ENCODE data around the gene PILRB.
A peak's percentile ranks its signal among the peaks of the same experiment; 100 is the strongest.
"Not testable (repeated sequence)": the region's sequence is repeated elsewhere in the genome, so short reads cannot be mapped to it uniquely, and the experiment has no call there.

PILRB gene

DNA sequence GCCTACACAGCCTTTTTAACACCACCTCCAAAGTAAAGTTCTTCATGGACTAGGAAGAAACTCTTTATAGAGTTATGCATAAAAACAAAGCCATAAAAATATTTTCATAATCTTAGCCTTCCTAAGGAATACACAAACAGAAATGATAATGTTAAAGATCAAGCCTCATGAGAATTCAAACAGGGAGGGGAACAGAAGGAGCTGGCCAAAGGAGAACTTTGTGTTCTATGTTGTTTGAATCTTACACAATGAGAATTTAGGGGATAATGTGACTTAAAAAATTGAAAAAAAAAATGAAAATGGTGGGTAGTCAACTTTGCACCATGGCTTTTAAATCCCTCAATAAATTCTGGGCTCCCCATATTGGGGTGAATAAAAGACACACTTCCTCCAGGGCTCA is 9.1 kb upstream of the PILRB start:
- Mint-ChIP-seq H3K36me3 (peaks cover 88% of the 10 kb centered on the region), H3K9me3 (no peaks in the 10 kb centered on the region), H3K27ac (no peak overlapping the region), H3K4me1 (peaks cover 56% of the 10 kb centered on the region), H3K4me3 (no peak overlapping the region)
- DNase-seq (ENCODE audit: low spot score in 2 of 2) (no peak), ATAC-seq (no peak)

GRCh38 chr7:100349757-100350156 is 8.2 kb upstream of the PILRB start:
- no peak overlapping the region for H3K4me3 Mint-ChIP-seq
- peak overlapping the region; percentile 93 for H3K27ac Mint-ChIP-seq
- no peaks in the 10 kb centered on the region for H3K9me3 Mint-ChIP-seq
- no peak for ATAC-seq
- H3K36me3 Mint-ChIP-seq, result peaks cover 85% of the 10 kb centered on the region
- DNase-seq (ENCODE audit: low spot score in 2 of 2), result no peak
- H3K4me1 Mint-ChIP-seq, result peaks cover 53% of the 10 kb centered on the region

DNA sequence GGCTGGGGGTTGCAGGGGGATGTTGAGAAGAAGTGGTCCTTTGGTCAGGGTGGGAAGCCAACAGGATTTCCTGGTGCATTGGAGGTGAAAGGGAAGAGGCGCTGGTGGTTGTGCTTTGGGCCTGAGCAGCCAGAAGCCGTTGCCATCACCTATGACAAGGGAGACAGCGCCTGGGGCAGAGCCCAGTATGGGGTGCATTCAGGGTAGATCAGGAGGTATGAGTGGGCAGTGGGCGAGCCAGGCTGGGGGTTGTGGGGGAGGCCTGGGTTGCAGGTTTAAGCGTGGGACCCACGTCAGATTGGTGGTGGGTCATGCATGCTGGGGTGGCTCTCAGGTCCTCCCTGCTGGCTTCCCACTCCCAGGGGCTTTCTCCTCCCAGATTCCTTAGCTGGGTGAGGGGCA is 6.3 kb upstream of the PILRB start:
- no peak for DNase-seq (ENCODE audit: low spot score in 2 of 2)
- peaks cover 85% of the 10 kb centered on the region for H3K36me3 Mint-ChIP-seq
- H3K9me3 Mint-ChIP-seq, result no peaks in the 10 kb centered on the region
- peak overlapping the region; percentile 66 for H3K4me3 Mint-ChIP-seq
- H3K27ac Mint-ChIP-seq, result peak overlapping the region; percentile 93
- H3K4me1 Mint-ChIP-seq, result peaks cover 46% of the 10 kb centered on the region
- peak; percentile 57 for ATAC-seq

- H3K9me3 Mint-ChIP-seq; DNase-seq (ENCODE audit: low spot score in 2 of 2): not testable (repeated sequence)
- ATAC-seq, result peak; percentile 77
- peak overlapping the region; percentile 93 for H3K27ac Mint-ChIP-seq
- peaks cover 85% of the 10 kb centered on the region for H3K36me3 Mint-ChIP-seq
- H3K4me1 Mint-ChIP-seq, result peaks cover 46% of the 10 kb centered on the region
- H3K4me3 Mint-ChIP-seq, result peak overlapping the region; percentile 66
Measured at GRCh38 chr7:100352230-100352781, 5.6 kb upstream of the PILRB start.

- peaks cover 85% of the 10 kb centered on the region for H3K36me3 Mint-ChIP-seq
- DNase-seq (ENCODE audit: low spot score in 2 of 2) (no peak), ATAC-seq (peak; percentile 11)
- H3K4me1 Mint-ChIP-seq, result peaks cover 46% of the 10 kb centered on the region
- H3K27ac Mint-ChIP-seq, result peak overlapping the region; percentile 95
- H3K4me3 Mint-ChIP-seq, result peak overlapping the region; percentile 66
- no peaks in the 10 kb centered on the region for H3K9me3 Mint-ChIP-seq
Measured at GRCh38 chr7:100352984-100353684, 4.8 kb upstream of the PILRB start.

- H3K9me3 Mint-ChIP-seq, result no peaks in the 10 kb centered on the region
- peak overlapping the region; percentile 66 for H3K4me3 Mint-ChIP-seq
- peak; percentile 70 for ATAC-seq
- H3K27ac Mint-ChIP-seq, result peak overlapping the region; percentile 95
- H3K4me1 Mint-ChIP-seq, result peaks cover 46% of the 10 kb centered on the region
- no peak for DNase-seq (ENCODE audit: low spot score in 2 of 2)
- H3K36me3 Mint-ChIP-seq, result peaks cover 85% of the 10 kb centered on the region
Measured at GRCh38 chr7:100353685-100354330, 4.1 kb upstream of the PILRB start.

GRCh38 chr7:100356416-100357068 is 1.4 kb upstream of the PILRB start:
- peaks cover 89% of the 10 kb centered on the region for H3K36me3 Mint-ChIP-seq
- peaks cover 39% of the 10 kb centered on the region for H3K4me1 Mint-ChIP-seq
- H3K4me3 Mint-ChIP-seq, result no peak overlapping the region
- H3K27ac Mint-ChIP-seq, result peak overlapping the region; percentile 95
- H3K9me3 Mint-ChIP-seq, result no peaks in the 10 kb centered on the region
- ATAC-seq, result no peak
- no peak for DNase-seq (ENCODE audit: low spot score in 2 of 2)

GRCh38 chr7:100357131-100357561 is 771 bp upstream of the PILRB start:
- Mint-ChIP-seq H3K4me1 (peaks cover 34% of the 10 kb centered on the region), H3K4me3 (no peak overlapping the region), H3K27ac (peak overlapping the region; percentile 95), H3K36me3 (peaks cover 95% of the 10 kb centered on the region), H3K9me3 (no peaks in the 10 kb centered on the region)
- no peak for DNase-seq (ENCODE audit: low spot score in 2 of 2)
- no peak for ATAC-seq

DNA sequence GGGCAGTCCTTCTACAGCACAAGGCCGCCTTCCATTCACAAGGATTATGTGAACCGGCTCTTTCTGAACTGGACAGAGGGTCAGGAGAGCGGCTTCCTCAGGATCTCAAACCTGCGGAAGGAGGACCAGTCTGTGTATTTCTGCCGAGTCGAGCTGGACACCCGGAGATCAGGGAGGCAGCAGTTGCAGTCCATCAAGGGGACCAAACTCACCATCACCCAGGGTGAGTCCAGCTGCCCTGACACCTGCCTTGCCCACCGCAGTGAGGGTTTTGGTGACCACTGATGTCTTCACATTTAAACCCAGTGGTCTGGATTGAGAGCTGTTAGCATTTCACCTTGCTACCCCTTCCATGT is 918 bp downstream of the PILRB start:
- H3K4me3 Mint-ChIP-seq, result no peak overlapping the region
- peaks cover 97% of the 10 kb centered on the region for H3K36me3 Mint-ChIP-seq
- no peaks in the 10 kb centered on the region for H3K9me3 Mint-ChIP-seq
- no peak for DNase-seq (ENCODE audit: low spot score in 2 of 2)
- no peak for ATAC-seq
- H3K4me1 Mint-ChIP-seq, result peaks cover 18% of the 10 kb centered on the region
- H3K27ac Mint-ChIP-seq, result peak overlapping the region; percentile 95

- no peaks in the 10 kb centered on the region for H3K9me3 Mint-ChIP-seq
- H3K27ac Mint-ChIP-seq, result peak overlapping the region; percentile 64
- H3K4me3 Mint-ChIP-seq, result no peak overlapping the region
- peaks cover 22% of the 10 kb centered on the region for H3K4me1 Mint-ChIP-seq
- DNase-seq (ENCODE audit: low spot score in 2 of 2) (no peak), ATAC-seq (no peak)
- peaks cover 96% of the 10 kb centered on the region for H3K36me3 Mint-ChIP-seq
Measured at GRCh38 chr7:100360135-100360854, 2.4 kb downstream of the PILRB start.

GRCh38 chr7:100363098-100363497 is 5.2 kb downstream of the PILRB start:
- DNase-seq (ENCODE audit: low spot score in 2 of 2) (no peak), ATAC-seq (no peak)
- Mint-ChIP-seq H3K4me3 (no peak overlapping the region), H3K9me3 (no peaks in the 10 kb centered on the region), H3K36me3 (peaks cover 95% of the 10 kb centered on the region), H3K27ac (peak overlapping the region; percentile 3), H3K4me1 (peaks cover 48% of the 10 kb centered on the region)

- DNase-seq (ENCODE audit: low spot score in 2 of 2); H3K9me3 Mint-ChIP-seq; H3K4me3 Mint-ChIP-seq; ATAC-seq: not testable (repeated sequence)
- H3K4me1 Mint-ChIP-seq, result peaks cover 51% of the 10 kb centered on the region
- H3K36me3 Mint-ChIP-seq, result peaks cover 88% of the 10 kb centered on the region
- peak overlapping the region; percentile 52 for H3K27ac Mint-ChIP-seq
Measured at GRCh38 chr7:100363797-100364196, 5.9 kb downstream of the PILRB start.

DNA sequence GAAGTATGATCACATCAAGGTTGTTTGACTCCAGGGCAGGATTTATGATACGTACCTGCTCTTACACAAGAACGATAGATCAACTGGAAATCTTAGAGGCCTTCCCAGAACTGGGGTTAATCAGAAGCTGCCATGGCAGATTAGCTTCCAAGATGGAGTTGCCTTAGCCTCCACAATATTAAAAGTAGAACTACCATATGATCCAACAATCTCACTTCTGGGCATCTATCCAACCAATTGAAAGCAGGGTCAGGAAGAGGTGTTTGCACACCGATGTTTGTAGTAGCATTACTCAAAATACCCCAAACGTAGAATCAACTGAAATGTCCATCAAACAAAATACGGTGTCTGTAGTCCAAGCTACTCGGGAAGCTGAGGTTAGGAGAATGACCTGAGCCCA is 6.6 kb downstream of the PILRB start:
- Mint-ChIP-seq H3K4me1 (peaks cover 56% of the 10 kb centered on the region), H3K27ac (peak overlapping the region; percentile 52), H3K36me3 (peaks cover 81% of the 10 kb centered on the region), H3K9me3 (no peaks in the 10 kb centered on the region), H3K4me3 (no peak overlapping the region)
- ATAC-seq, result no peak
- DNase-seq (ENCODE audit: low spot score in 2 of 2), result no peak

DNA sequence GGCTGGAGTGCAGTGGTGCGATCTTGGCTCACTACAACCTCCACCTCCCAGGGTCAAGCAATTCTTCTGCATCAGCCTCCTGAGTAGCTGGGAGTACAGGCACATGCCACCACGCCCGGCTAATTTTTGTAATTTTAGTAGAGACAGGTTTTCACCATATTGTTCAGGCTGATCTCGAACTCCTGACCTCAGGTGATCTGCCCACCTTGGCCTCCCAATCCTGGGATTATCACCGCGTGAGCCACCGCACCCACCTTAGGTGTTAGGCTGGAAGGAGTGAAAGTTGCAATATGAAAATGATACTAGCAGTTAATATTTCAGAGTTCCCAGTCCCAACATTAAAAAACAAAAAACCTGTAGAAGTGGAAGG is 8.1 kb downstream of the PILRB start:
- Mint-ChIP-seq H3K4me3 (peak overlapping the region; percentile 65), H3K4me1 (peaks cover 47% of the 10 kb centered on the region), H3K36me3 (peaks cover 73% of the 10 kb centered on the region), H3K27ac (peak overlapping the region; percentile 94)
- DNase-seq (ENCODE audit: low spot score in 2 of 2); ATAC-seq; H3K9me3 Mint-ChIP-seq: not testable (repeated sequence)

Measured in stimulated activated effector memory CD8-positive, alpha-beta T cell treated with anti-CD3 and anti-CD28 coated beads, Interleukin-12 subunit alpha, Interleukin-12 subunit beta, amount 100 ng/mL, for 72 hours (primary cell).